GM18909 (cell line): ENCODE results near the gene MBD3L1.
A peak's percentile ranks its signal among the peaks of the same experiment; 100 is the strongest.

ENCODE experiments used
- ATAC-seq: cut with Tn5 transposase; IDR thresholded peaks from one replicate; pipeline ENCODE4 v1.9.1; 2021; ENCODE audit warnings: mild to moderate bottlenecking; ENCODE audit not compliant: unreplicated experiment, poor library complexity

Gene MBD3L1

GRCh38 chr19:8832132-8833021, at the start of gene MBD3L1, which contains the start of gene ZNF558:
Gene MBD3L1, plus strand, starts transcription at chr19:8832377. Its CDS starts 10,302 bp downstream, at chr19:8842679.
Gene ZNF558, minus strand, starts transcription at chr19:8832304. Its CDS starts 9,645 bp downstream, at chr19:8822659.
- ATAC-seq: peak; percentile 83

- no peak for ATAC-seq
Measured at GRCh38 chr19:8794823-8795222, 37.4 kb upstream of the MBD3L1 start.

GRCh38 chr19:8806661-8807060, 25.5 kb upstream of the MBD3L1 start:
- ATAC-seq: no peak

GRCh38 chr19:8811315-8812172, 20.6 kb upstream of the MBD3L1 start:
- no peak for ATAC-seq

GRCh38 chr19:8814176-8814575, 18.0 kb upstream of the MBD3L1 start:
- ATAC-seq: no peak

GRCh38 chr19:8815780-8816179, 16.4 kb upstream of the MBD3L1 start:
- ATAC-seq: no peak

- no peak for ATAC-seq
Measured at GRCh38 chr19:8820234-8820633, 11.9 kb upstream of the MBD3L1 start.

GRCh38 chr19:8821748-8822241, 10.4 kb upstream of the MBD3L1 start:
- ATAC-seq: no peak

GRCh38 chr19:8826371-8826770, 5.8 kb upstream of the MBD3L1 start:
- no peak for ATAC-seq

GRCh38 chr19:8827277-8827676, 4.9 kb upstream of the MBD3L1 start:
- ATAC-seq: no peak

- no peak for ATAC-seq
Measured at GRCh38 chr19:8831373-8831772, 804 bp upstream of the MBD3L1 start.

- no peak for ATAC-seq
Measured at GRCh38 chr19:8831832-8832131, 395 bp upstream of the MBD3L1 start.

GRCh38 chr19:8835446-8835845, 3.3 kb downstream of the MBD3L1 start:
- ATAC-seq: no peak

GRCh38 chr19:8835877-8836276, 3.7 kb downstream of the MBD3L1 start:
- ATAC-seq: no peak

GRCh38 chr19:8840708-8841107, 8.5 kb downstream of the MBD3L1 start:
- ATAC-seq: no peak

- no peak for ATAC-seq
Measured at GRCh38 chr19:8846819-8847218, 14.6 kb downstream of the MBD3L1 start.

GRCh38 chr19:8849232-8849631, 17.1 kb downstream of the MBD3L1 start:
- ATAC-seq: no peak

GRCh38 chr19:8850488-8850887, 18.3 kb downstream of the MBD3L1 start:
- ATAC-seq: no peak

- ATAC-seq: no peak
Measured at GRCh38 chr19:8858260-8858659, 26.1 kb downstream of the MBD3L1 start.

- ATAC-seq: no peak
Measured at GRCh38 chr19:8866344-8866743, 34.2 kb downstream of the MBD3L1 start.
